Measurements from ENCODE around the gene MBNL1. TPM values are rescaled to one million over a fixed set of nuclear protein-coding genes. Genes with fewer than 3 reads are reported as not detected.
A peak's percentile ranks its signal among the peaks of the same experiment; 100 is the strongest.

Gene MBNL1
- total and polyA plus RNA-seq, 2 of the 4 experiments (the other 2 are of a cell fraction), result 127 to 664 TPM

DNA sequence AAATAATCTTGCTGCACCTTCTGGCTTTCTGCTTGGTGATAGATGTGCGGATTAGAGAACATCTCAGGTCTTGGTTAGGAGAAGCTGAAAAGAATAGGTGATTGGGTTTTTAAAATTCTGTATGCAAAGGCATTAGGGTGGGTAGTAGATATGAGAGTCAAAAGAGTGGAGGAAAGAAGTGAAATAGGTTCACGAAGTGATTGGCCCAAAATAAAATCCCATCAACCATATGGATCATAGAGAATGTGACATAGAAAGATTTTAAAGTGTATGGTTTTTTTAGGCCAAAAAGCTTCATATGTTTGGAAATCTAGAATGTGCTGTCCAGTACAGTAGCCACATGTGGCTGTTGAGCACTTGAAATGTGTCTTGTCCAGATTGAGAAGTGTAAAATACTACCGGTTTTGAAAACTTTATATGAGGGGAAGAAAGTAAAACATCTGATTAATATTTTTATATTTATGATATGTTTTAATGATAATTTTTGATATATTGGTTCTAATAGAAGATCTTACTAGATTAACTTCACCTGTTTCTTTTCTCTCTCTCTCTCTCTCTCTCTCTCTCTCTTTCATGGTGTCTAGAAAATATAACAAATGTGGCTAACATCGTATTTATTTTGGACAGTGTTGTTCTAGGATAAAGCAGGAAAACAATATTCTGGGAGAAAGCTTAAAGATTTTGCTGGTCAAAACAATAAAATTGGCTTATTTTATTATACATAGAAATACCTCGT, 2.9 kb downstream of the MBNL1 start:
- BruUV-seq (replicated peaks), result no TSS peak
- no peak for DNase-seq

More for the DNA sequence above, 2.9 kb downstream of the MBNL1 start:
- Histone ChIP-seq H4K8ac (ENCODE audit: low read depth in 2 of 2, low read length in 2 of 2) (peak overlapping the region; percentile 16 to 62; a peak in 2 of 4 replicates), H3K27ac (ENCODE audit: insufficient read depth, low read length) (peak overlapping the region; percentile 65; the same call in 1 of the 2 replicates), H3K4me3 (ENCODE audit: insufficient read depth, low read depth, low read length) (peak overlapping the region; percentile 88), H3K4me2 (ENCODE audit: low read depth, low read length) (peak overlapping the region; percentile 93), H2AK9ac (replicated peaks; ENCODE audit: low read depth, low read length, poor library complexity) (no peak overlapping the region), H3K27me3 (ENCODE audit: control insufficient read depth, insufficient read depth, low read length) (no peaks in the 10 kb centered on the region), H2AK5ac (ENCODE audit: low read depth, low read length) (no peak overlapping the region; the same call in 1 of the 2 replicates), H2BK5ac (ENCODE audit: low read depth, low read length, poor library complexity, severe bottlenecking) (peak overlapping the region; percentile 95), H2BK20ac (ENCODE audit: low read depth, low read length) (peak overlapping the region; percentile 48; the same call in 1 of the 2 replicates), H3K14ac (replicated peaks; ENCODE audit: low read depth, low read length) (peak overlapping the region; percentile 82), H3K23ac (ENCODE audit: low read depth, low read length) (peak overlapping the region; percentile 49; the same call in 1 of the 2 replicates), H3K56ac (ENCODE audit: extremely low read depth, insufficient read depth, low read length) (peak overlapping the region; percentile 75), H2BK15ac (ENCODE audit: low read depth, low read length) (0 out of 3 replicates have a peak overlapping the region, but pooled peaks have one; percentile 3), H2BK120ac (ENCODE audit: low read depth, low read length) (peak overlapping the region; percentile 76), H4K91ac (ENCODE audit: insufficient read depth, low read depth, low read length) (peak overlapping the region; percentile 67), H3K4me1 (ENCODE audit: control insufficient read depth, insufficient read depth, low read length) (peaks cover 9% of the 10 kb centered on the region), H4K5ac (ENCODE audit: low read depth, low read length) (peak overlapping the region; percentile 62; the same call in 1 of the 2 replicates), H3K9me1 (ENCODE audit: insufficient read depth, low read length) (peaks cover 7% of the 10 kb centered on the region), H3K36me3 (ENCODE audit: control insufficient read depth, insufficient read depth, low read length) (no peaks in the 10 kb centered on the region), H3K9ac (ENCODE audit: low read depth, low read length) (peak overlapping the region; percentile 73; the same call in 1 of the 2 replicates), H4K20me1 (ENCODE audit: insufficient read depth, low read length) (peaks cover 10% of the 10 kb centered on the region; the same call in 1 of the 2 replicates), H3K79me1 (ENCODE audit: low read depth in 1 of 2, low read length in 2 of 2) (peaks cover 0 to 15% of the 10 kb centered on the region in 2 experiments; a peak in 3 of 4 replicates), H3K18ac (ENCODE audit: low read depth, low read length) (peak overlapping the region; percentile 87; the same call in 1 of the 2 replicates), H3K9me3 (ENCODE audit: control insufficient read depth, insufficient read depth, low read length) (no peaks in the 10 kb centered on the region), H2AFZ (replicated peaks; ENCODE audit: low read length, poor library complexity) (no peak overlapping the region), H3K4ac (ENCODE audit: low read depth, low read length) (peak overlapping the region; percentile 67; the same call in 1 of the 2 replicates)
- intact Hi-C loops (cut with micrococcal nuclease) (loop anchor here (5.0 to 10.0 kb wide), 2 partner anchors 116 to 303 kb away; no protein-coding TSS in a partner anchor), in situ Hi-C loops (cut with MboI; ENCODE audit: low sequenced_read_pairs) (no loop called here), dilution Hi-C loops (cut with HindIII; ENCODE audit: low sequenced_read_pairs, unreplicated experiment) (no loop called here)
- WGBS, 2 experiments (ENCODE audit: extremely low coverage in 2 of 2, insufficient read length in 1 of 2), result 83% methylated on average over 1 of the region's 5 CpGs; no CpG with 5 or more reads in 1 of the 2 experiments
- ChIA-PET POLR2A (ENCODE audit: unreplicated experiment) (interaction anchor here (0.6 to 1.4 kb wide), 2 partner anchors 57 to 447 kb away, joined by 4 to 9 read pairs; no protein-coding TSS in a partner anchor), CTCF (no interaction called here)
- no peak for TF ChIP-seq FOS (IDR thresholded peaks at IDR 0.05; ENCODE audit: low read depth, low read length)
- ATAC-seq (ENCODE audit: low read depth), result no peak
